ENCODE results near the gene IQCH.

- TF ChIP-seq EZH2 (IDR thresholded peaks at IDR 0.05; ENCODE audit: borderline replicate concordance, low read length) (no peak), CTCF (IDR thresholded peaks at IDR 0.05; ENCODE audit: low read length) (no peak)
Observed at GRCh38 chr15:67225336-67225735, 29.2 kb upstream of the IQCH start.
